ENCODE data around the gene EPHB1. TPM values are rescaled to one million over a fixed set of nuclear protein-coding genes. Genes with fewer than 3 reads are reported as not detected.

EPHB1 gene
- polyA plus RNA-seq, 1 of the 3 experiments (the other 2 are of a cell fraction) = 1.2 TPM

DNA sequence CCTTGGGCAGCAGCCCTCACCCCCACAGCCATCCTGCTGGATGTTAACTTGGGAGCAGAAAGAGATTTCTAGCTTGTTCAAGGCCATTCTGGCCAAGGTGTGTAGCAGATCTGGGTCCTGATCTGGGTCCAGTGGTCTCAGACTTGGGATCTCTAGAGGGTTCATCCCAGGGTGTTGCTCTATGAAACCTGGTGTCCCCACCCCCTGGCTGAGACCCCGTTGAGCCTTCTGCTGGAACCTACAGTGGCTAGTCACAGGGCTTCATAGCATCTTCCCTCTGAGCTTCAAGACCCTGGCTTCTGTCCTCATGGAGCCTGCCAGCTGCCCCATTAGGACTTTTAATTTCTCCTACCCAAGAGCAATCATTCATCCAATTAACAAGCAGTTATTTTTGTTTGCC lies 64.3 kb downstream of the EPHB1 start:
- Histone ChIP-seq H2AFZ (ENCODE audit: low read depth) (no peak overlapping the region), H3K36me3 (replicated peaks in 1 of 2; ENCODE audit: control insufficient read depth in 1 of 2, insufficient read depth in 2 of 2, low read length in 1 of 2) (no peaks in the 10 kb centered on the region), H3K9me2 (no peaks in the 10 kb centered on the region), H3K4me1 (ENCODE audit: control insufficient read depth in 1 of 2, insufficient read depth in 2 of 2, low read depth in 1 of 2, low read length in 1 of 2) (no peaks in the 10 kb centered on the region), H3F3A (replicated peaks; ENCODE audit: insufficient read depth) (no peaks in the 10 kb centered on the region), H3K79me2 (ENCODE audit: insufficient read depth) (no peaks in the 10 kb centered on the region), H3K9me3 (no peaks in the 10 kb centered on the region), H3K4me2 (no peak overlapping the region), H3K27ac (ENCODE audit: low read depth in 2 of 2, low read length in 1 of 2) (no peak overlapping the region), H3K9ac (no peak overlapping the region), H3K4me3 (ENCODE audit: low read depth in 2 of 2, low read length in 1 of 2) (no peak overlapping the region), H3K27me3 (ENCODE audit: insufficient read depth) (no peaks in the 10 kb centered on the region), H4K20me1 (ENCODE audit: insufficient read depth) (no peaks in the 10 kb centered on the region)
- ChIA-PET CTCF (interaction anchor here (1.4 kb wide), 1 partner anchor 65 kb away, joined by 3 read pairs; no protein-coding TSS in a partner anchor), POLR2A (no interaction called here)
- WGBS (ENCODE audit: low lambda C conversion rate) = 20% methylated on average over 1 of the region's 1 CpG
- no peak for DNase-seq
- TF ChIP-seq RCOR1 (IDR thresholded peaks at IDR 0.05; ENCODE audit: low read length) (no peak), GABPA (IDR thresholded peaks at IDR 0.05; ENCODE audit: low read depth) (no peak), FOXJ3 (CRISPR knock-in tag; IDR thresholded peaks at IDR 0.05) (no peak), YY1 (IDR thresholded peaks at IDR 0.05; ENCODE audit: low read depth) (no peak), CHD2 (IDR thresholded peaks at IDR 0.05; ENCODE audit: low read length, partially characterized antibody) (no peak), NRF1 (IDR thresholded peaks at IDR 0.05; ENCODE audit: low read depth, low read length) (no peak), RAD21 (IDR thresholded peaks at IDR 0.05; ENCODE audit: low read length) (no peak)
- TF ChIP-seq, protein P1, sequence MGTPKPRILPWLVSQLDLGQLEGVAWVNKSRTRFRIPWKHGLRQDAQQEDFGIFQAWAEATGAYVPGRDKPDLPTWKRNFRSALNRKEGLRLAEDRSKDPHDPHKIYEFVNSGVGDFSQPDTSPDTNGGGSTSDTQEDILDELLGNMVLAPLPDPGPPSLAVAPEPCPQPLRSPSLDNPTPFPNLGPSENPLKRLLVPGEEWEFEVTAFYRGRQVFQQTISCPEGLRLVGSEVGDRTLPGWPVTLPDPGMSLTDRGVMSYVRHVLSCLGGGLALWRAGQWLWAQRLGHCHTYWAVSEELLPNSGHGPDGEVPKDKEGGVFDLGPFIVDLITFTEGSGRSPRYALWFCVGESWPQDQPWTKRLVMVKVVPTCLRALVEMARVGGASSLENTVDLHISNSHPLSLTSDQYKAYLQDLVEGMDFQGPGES (IDR thresholded peaks at IDR 0.05; ENCODE audit: low read depth, low read length) = no peak

DNA sequence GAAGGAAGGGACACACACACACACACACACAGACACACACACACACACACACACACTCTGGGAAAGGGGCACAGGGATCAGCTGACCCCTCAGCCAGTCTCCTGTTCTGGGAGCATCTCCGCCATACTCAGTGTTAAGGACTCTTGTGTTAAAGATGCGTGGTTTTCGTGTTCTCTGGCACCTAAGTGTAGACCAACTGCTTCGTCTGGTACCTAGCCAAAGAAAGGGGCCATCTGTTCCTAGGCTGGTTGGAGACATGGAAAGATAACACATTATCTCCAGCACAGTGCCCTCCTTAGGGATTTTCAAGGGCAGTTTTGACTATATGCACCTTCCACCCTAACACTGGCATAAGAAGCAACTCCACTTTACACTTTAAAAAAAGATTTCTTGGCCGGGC lies 65.1 kb downstream of the EPHB1 start:
- H3K9me3 ChIP-seq = no peaks in the 10 kb centered on the region
- H4K20me1 ChIP-seq (ENCODE audit: insufficient read depth) = no peaks in the 10 kb centered on the region
- CTCF ChIA-PET = no interaction called here
- peak; percentile 10 for DNase-seq
- 75% methylated on average over 5 of the region's 5 CpGs for WGBS (ENCODE audit: low lambda C conversion rate)
- no peak overlapping the region for H3K4me2 ChIP-seq
- no peak overlapping the region for H3K4me3 ChIP-seq (ENCODE audit: low read depth in 2 of 2, low read length in 1 of 2)
- POLR2A ChIA-PET = no interaction called here
- no peaks in the 10 kb centered on the region for H3K27me3 ChIP-seq (ENCODE audit: insufficient read depth)
- no peaks in the 10 kb centered on the region; a peak in 1 of 4 replicates for H3K4me1 ChIP-seq (ENCODE audit: control insufficient read depth in 1 of 2, insufficient read depth in 2 of 2, low read depth in 1 of 2, low read length in 1 of 2)
- no peak overlapping the region for H2AFZ ChIP-seq (ENCODE audit: low read depth)
- H3K36me3 ChIP-seq (replicated peaks in 1 of 2; ENCODE audit: control insufficient read depth in 1 of 2, insufficient read depth in 2 of 2, low read length in 1 of 2) = no peaks in the 10 kb centered on the region
- H3K27ac ChIP-seq (ENCODE audit: low read depth in 2 of 2, low read length in 1 of 2) = no peak overlapping the region
- no peaks in the 10 kb centered on the region for H3F3A ChIP-seq (replicated peaks; ENCODE audit: insufficient read depth)
- H3K9ac ChIP-seq = no peak overlapping the region
- H3K79me2 ChIP-seq (ENCODE audit: insufficient read depth) = no peaks in the 10 kb centered on the region
- no peaks in the 10 kb centered on the region for H3K9me2 ChIP-seq
- no peak for TF ChIP-seq RFX5 (IDR thresholded peaks at IDR 0.05; ENCODE audit: low read length)
- TF ChIP-seq RAD21 (IDR thresholded peaks at IDR 0.05; ENCODE audit: low read length) = no peak
- TF ChIP-seq, protein P2, sequence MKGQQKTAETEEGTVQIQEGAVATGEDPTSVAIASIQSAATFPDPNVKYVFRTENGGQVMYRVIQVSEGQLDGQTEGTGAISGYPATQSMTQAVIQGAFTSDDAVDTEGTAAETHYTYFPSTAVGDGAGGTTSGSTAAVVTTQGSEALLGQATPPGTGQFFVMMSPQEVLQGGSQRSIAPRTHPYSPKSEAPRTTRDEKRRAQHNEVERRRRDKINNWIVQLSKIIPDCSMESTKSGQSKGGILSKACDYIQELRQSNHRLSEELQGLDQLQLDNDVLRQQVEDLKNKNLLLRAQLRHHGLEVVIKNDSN (IDR thresholded peaks at IDR 0.05; ENCODE audit: borderline replicate concordance, low read depth) = no peak
- TF ChIP-seq, protein P3, sequence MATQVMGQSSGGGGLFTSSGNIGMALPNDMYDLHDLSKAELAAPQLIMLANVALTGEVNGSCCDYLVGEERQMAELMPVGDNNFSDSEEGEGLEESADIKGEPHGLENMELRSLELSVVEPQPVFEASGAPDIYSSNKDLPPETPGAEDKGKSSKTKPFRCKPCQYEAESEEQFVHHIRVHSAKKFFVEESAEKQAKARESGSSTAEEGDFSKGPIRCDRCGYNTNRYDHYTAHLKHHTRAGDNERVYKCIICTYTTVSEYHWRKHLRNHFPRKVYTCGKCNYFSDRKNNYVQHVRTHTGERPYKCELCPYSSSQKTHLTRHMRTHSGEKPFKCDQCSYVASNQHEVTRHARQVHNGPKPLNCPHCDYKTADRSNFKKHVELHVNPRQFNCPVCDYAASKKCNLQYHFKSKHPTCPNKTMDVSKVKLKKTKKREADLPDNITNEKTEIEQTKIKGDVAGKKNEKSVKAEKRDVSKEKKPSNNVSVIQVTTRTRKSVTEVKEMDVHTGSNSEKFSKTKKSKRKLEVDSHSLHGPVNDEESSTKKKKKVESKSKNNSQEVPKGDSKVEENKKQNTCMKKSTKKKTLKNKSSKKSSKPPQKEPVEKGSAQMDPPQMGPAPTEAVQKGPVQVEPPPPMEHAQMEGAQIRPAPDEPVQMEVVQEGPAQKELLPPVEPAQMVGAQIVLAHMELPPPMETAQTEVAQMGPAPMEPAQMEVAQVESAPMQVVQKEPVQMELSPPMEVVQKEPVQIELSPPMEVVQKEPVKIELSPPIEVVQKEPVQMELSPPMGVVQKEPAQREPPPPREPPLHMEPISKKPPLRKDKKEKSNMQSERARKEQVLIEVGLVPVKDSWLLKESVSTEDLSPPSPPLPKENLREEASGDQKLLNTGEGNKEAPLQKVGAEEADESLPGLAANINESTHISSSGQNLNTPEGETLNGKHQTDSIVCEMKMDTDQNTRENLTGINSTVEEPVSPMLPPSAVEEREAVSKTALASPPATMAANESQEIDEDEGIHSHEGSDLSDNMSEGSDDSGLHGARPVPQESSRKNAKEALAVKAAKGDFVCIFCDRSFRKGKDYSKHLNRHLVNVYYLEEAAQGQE (IDR thresholded peaks at IDR 0.05; ENCODE audit: low read depth, low read length) = no peak
- no peak for TF ChIP-seq FOXJ3 (CRISPR knock-in tag; IDR thresholded peaks at IDR 0.05)
- TF ChIP-seq MXI1 (IDR thresholded peaks at IDR 0.05; ENCODE audit: low read depth, low read length) = no peak
- no peak for TF ChIP-seq SIN3A (IDR thresholded peaks at IDR 0.05; ENCODE audit: borderline replicate concordance, low read depth, low read length)
- TF ChIP-seq, protein P4, sequence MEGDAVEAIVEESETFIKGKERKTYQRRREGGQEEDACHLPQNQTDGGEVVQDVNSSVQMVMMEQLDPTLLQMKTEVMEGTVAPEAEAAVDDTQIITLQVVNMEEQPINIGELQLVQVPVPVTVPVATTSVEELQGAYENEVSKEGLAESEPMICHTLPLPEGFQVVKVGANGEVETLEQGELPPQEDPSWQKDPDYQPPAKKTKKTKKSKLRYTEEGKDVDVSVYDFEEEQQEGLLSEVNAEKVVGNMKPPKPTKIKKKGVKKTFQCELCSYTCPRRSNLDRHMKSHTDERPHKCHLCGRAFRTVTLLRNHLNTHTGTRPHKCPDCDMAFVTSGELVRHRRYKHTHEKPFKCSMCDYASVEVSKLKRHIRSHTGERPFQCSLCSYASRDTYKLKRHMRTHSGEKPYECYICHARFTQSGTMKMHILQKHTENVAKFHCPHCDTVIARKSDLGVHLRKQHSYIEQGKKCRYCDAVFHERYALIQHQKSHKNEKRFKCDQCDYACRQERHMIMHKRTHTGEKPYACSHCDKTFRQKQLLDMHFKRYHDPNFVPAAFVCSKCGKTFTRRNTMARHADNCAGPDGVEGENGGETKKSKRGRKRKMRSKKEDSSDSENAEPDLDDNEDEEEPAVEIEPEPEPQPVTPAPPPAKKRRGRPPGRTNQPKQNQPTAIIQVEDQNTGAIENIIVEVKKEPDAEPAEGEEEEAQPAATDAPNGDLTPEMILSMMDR (IDR thresholded peaks at IDR 0.05) = no peak
- no peak for TF ChIP-seq EZH2phosphoT487 (IDR thresholded peaks at IDR 0.05; ENCODE audit: borderline replicate concordance, low read depth)
- TF ChIP-seq EP300 (IDR thresholded peaks at IDR 0.05; ENCODE audit: borderline replicate concordance in 1 of 2, low read depth in 1 of 2, low read length in 1 of 2) = no peak
- TF ChIP-seq, protein P5, sequence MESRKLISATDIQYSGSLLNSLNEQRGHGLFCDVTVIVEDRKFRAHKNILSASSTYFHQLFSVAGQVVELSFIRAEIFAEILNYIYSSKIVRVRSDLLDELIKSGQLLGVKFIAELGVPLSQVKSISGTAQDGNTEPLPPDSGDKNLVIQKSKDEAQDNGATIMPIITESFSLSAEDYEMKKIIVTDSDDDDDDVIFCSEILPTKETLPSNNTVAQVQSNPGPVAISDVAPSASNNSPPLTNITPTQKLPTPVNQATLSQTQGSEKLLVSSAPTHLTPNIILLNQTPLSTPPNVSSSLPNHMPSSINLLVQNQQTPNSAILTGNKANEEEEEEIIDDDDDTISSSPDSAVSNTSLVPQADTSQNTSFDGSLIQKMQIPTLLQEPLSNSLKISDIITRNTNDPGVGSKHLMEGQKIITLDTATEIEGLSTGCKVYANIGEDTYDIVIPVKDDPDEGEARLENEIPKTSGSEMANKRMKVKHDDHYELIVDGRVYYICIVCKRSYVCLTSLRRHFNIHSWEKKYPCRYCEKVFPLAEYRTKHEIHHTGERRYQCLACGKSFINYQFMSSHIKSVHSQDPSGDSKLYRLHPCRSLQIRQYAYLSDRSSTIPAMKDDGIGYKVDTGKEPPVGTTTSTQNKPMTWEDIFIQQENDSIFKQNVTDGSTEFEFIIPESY (IDR thresholded peaks at IDR 0.05; ENCODE audit: borderline replicate concordance, low read depth) = no peak
- no peak for TF ChIP-seq NRF1 (IDR thresholded peaks at IDR 0.05; ENCODE audit: low read depth, low read length)
- no peak for TF ChIP-seq FOXM1 (IDR thresholded peaks at IDR 0.05; ENCODE audit: low read depth)
